NB4 (cell line): ENCODE data around the gene PADI2.

Experiments
- CTCF ChIP-seq: IDR thresholded peaks from one replicate; pipeline ENCODE4 v1.5.1; 2012; ENCODE audit warnings: low read depth, low read length
- MAX ChIP-seq: IDR thresholded peaks from 2 replicates; pipeline ENCODE4 v1.6.1; 2011; ENCODE audit warnings: low read depth, low read length
- MYC ChIP-seq: IDR thresholded peaks from 2 replicates; pipeline ENCODE4 v1.6.1; 2011; ENCODE audit warnings: low read depth, low read length

GRCh38 chr1:17094664-17095063 lies 24.6 kb downstream of the PADI2 start:
- TF ChIP-seq CTCF (no peak), MYC (no peak), MAX (no peak)
